ENCODE measurements around the gene CCNQ.

The CCNQ gene

GRCh38 chrX:153614818-153615217 lies 15.9 kb upstream of the CCNQ start:
- no peak overlapping the region for H3K4me3 ChIP-seq (ENCODE audit: low read depth, low read length)
- no peak for DNase-seq (ENCODE audit: low read depth)
- no peak for TF ChIP-seq CTCF (IDR thresholded peaks at IDR 0.05; ENCODE audit: low read depth, low read length, missing control alignments)

- no peak overlapping the region for H3K4me3 ChIP-seq (ENCODE audit: low read depth, low read length)
- DNase-seq (ENCODE audit: low read depth), result no peak
- no peak for TF ChIP-seq CTCF (IDR thresholded peaks at IDR 0.05; ENCODE audit: low read depth, low read length, missing control alignments)
Measured at GRCh38 chrX:153612413-153612812, 13.5 kb upstream of the CCNQ start.

GRCh38 chrX:153611298-153612095 lies 12.6 kb upstream of the CCNQ start:
- H3K4me3 ChIP-seq (ENCODE audit: low read depth, low read length), result no peak overlapping the region
- TF ChIP-seq CTCF (IDR thresholded peaks at IDR 0.05; ENCODE audit: low read depth, low read length, missing control alignments), result no peak

GRCh38 chrX:153610836-153611213 lies 11.9 kb upstream of the CCNQ start:
- DNase-seq (ENCODE audit: low read depth), result no peak
- no peak for TF ChIP-seq CTCF (IDR thresholded peaks at IDR 0.05; ENCODE audit: low read depth, low read length, missing control alignments)
- H3K4me3 ChIP-seq (ENCODE audit: low read depth, low read length), result no peak overlapping the region

More at GRCh38 chrX:153611298-153612095, 12.6 kb upstream of the CCNQ start:
- no peak for DNase-seq (ENCODE audit: low read depth)

GRCh38 chrX:153609917-153610835 lies 11.2 kb upstream of the CCNQ start:
- peak; percentile 82 for TF ChIP-seq CTCF (IDR thresholded peaks at IDR 0.05; ENCODE audit: low read depth, low read length, missing control alignments)
- H3K4me3 ChIP-seq (ENCODE audit: low read depth, low read length), result peak overlapping the region; percentile 9
- DNase-seq (ENCODE audit: low read depth), result peak; percentile 27

GRCh38 chrX:153608806-153609205 lies 9.9 kb upstream of the CCNQ start:
- DNase-seq (ENCODE audit: low read depth), result no peak
- no peak for TF ChIP-seq CTCF (IDR thresholded peaks at IDR 0.05; ENCODE audit: low read depth, low read length, missing control alignments)
- no peak overlapping the region for H3K4me3 ChIP-seq (ENCODE audit: low read depth, low read length)
